SK-N-SH (cell line): Measurements from ENCODE around the gene CLDN7.

Source experiments
- CHD2 ChIP-seq: fragments of 150-350 bp; IDR thresholded peaks from 2 replicates; pipeline ENCODE4 v1.6.1; 2018; ENCODE audit warnings: low read length; ENCODE audit not compliant: partially characterized antibody
- CTCF ChIP-seq: fragments of 200-600 bp; sonication (generic); IDR thresholded peaks from 2 replicates; pipeline ENCODE4 v1.6.1; 2017; ENCODE audit warnings: antibody characterized with exemption, mild to moderate bottlenecking, moderate library complexity
- EP300 ChIP-seq, 2 experiments: IDR thresholded peaks; 2 replicates each; pipeline versions ENCODE4 v1.4.0 to v1.6.1; 2012; ENCODE audit warnings: borderline replicate concordance in 1 of 2, low read depth in 1 of 2, low read length in 1 of 2
- EZH2phosphoT487 ChIP-seq: fragments of 200-600 bp; sonication (generic); IDR thresholded peaks from 2 replicates; pipeline ENCODE4 v1.6.1; 2017; ENCODE audit warnings: low read depth, mixed run types, mild to moderate bottlenecking, antibody characterized with exemption, moderate library complexity, borderline replicate concordance
- GABPA ChIP-seq: IDR thresholded peaks from 2 replicates; pipeline ENCODE4 v1.4.0; 2012; ENCODE audit warnings: low read depth, mild to moderate bottlenecking
- JUND ChIP-seq: IDR thresholded peaks from 2 replicates; pipeline ENCODE4 v1.4.0; 2012
- MAX ChIP-seq: IDR thresholded peaks from 2 replicates; pipeline ENCODE4 v1.4.0; 2012; ENCODE audit warnings: low read depth
- POLR2AphosphoS5 ChIP-seq: IDR thresholded peaks from 2 replicates; pipeline ENCODE4 v1.6.1; 2012; ENCODE audit warnings: low read depth, low read length
- RAD21 ChIP-seq: IDR thresholded peaks from 2 replicates; pipeline ENCODE4 v1.6.1; 2012; ENCODE audit warnings: mild to moderate bottlenecking, low read length
- REST ChIP-seq: IDR thresholded peaks from 2 replicates; pipeline ENCODE4 v1.6.1; 2012; ENCODE audit warnings: mild to moderate bottlenecking, low read depth, low read length, moderate library complexity
- TAF1 ChIP-seq: IDR thresholded peaks from 2 replicates; pipeline ENCODE4 v1.6.1; 2012; ENCODE audit warnings: low read depth, mild to moderate bottlenecking, low read length, moderate library complexity, borderline replicate concordance
- YY1 ChIP-seq: IDR thresholded peaks from 2 replicates; pipeline ENCODE4 v1.4.0; 2012; ENCODE audit warnings: low read depth, mild to moderate bottlenecking

- TF ChIP-seq CTCF, result no peak
- TF ChIP-seq POLR2AphosphoS5, result no peak
- TF ChIP-seq MAX, result no peak
- no peak for TF ChIP-seq EP300 (IDR thresholded peaks at IDR 0.05; ENCODE audit: borderline replicate concordance in 1 of 2, low read depth in 1 of 2, low read length in 1 of 2)
- TF ChIP-seq JUND, result no peak
- TF ChIP-seq TAF1, result no peak
- TF ChIP-seq REST, result no peak
- no peak for TF ChIP-seq RAD21
- TF ChIP-seq YY1, result no peak
- TF ChIP-seq GABPA, result no peak
- no peak for TF ChIP-seq EZH2phosphoT487
- TF ChIP-seq CHD2, result no peak
These were observed 21.9 kb downstream of the CLDN7 start for GRCh38 chr17:7240375-7240774.
